ENCODE data around the gene SDHA. TPM values are rescaled to one million over a fixed set of nuclear protein-coding genes. Genes with fewer than 3 reads are reported as not detected.

SDHA gene
- total and polyA plus RNA-seq, 9 of the 15 experiments (the other 6 are each of a cell fraction or from before 2014, with no cell fraction given): 82.9 to 191 (median 130) TPM

DNA sequence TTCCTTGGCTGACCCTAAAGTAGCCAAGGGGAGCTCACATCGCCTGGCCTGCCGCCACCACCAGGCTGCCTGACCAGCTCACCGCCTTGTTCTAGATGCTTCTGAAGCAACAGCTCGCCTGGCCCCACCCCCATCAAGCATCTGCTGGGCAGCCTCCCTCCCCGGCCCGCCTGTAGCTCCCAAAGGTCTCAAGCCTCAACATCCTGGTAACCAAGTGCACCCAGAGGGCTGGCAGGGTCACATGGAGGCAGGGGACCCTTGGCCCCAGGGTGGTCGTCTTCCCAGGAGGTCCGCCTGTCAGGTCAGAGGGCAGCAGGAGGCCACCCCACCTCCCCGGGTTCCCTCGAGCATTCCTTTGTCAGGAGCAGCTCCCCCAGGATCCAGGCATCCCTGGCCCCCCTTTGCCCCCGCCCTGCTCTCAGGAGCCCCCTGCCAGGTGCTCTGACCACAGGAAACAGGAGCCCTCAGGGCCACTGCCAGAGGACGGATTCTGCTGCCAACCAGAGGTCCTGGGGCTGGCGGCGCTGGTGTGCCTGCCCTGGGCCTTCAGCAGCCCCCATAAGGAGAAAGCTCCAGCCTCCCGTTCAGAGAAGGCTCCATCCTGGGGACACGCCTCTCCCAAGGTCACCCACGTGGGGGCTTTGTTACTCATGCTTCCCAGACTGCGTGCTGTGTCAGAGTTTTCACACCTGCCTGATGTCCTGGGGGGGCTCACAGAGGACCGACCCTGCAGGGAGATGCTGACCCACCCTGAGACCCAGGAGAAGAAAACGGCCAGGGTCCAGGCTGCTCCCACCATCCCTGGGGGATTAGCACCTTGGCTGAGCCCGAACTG, 30.3 kb upstream of the SDHA start:
- H3K79me2 ChIP-seq (ENCODE audit: control insufficient read depth, insufficient read depth, low read length): no peaks in the 10 kb centered on the region
- intact Hi-C loops (cut with micrococcal nuclease) (loop anchor here (5.0 kb wide), 1 partner anchor 249 kb away; no protein-coding TSS in a partner anchor), in situ Hi-C loops (cut with MboI) (no loop called here)
- H3K36me3 ChIP-seq (ENCODE audit: control insufficient read depth, insufficient read depth, low read length): no peaks in the 10 kb centered on the region
- no TSS peak for BruUV-seq (replicated peaks)
- ATAC-seq (no peak), FAIRE-seq (no peak), DNase-seq (ENCODE audit: extremely low read depth in 1 of 4, low spot score in 3 of 4) (no peak)
- H3K9me1 ChIP-seq (ENCODE audit: control insufficient read depth, insufficient read depth, low read length): no peaks in the 10 kb centered on the region
- CTCF ChIA-PET (ENCODE audit: low intra/inter-chr PET ratio): interaction anchor here (0.6 kb wide), 2 partner anchors 1454 to 1457 kb away, joined by 4 read pairs; no protein-coding TSS in a partner anchor
- H3K27ac ChIP-seq (ENCODE audit: extremely low read depth, low read depth, low read length): no peak overlapping the region
- TF ChIP-seq NFXL1 (CRISPR knock-in tag; IDR thresholded peaks at IDR 0.05) (no peak), SIX5 (IDR thresholded peaks at IDR 0.05; ENCODE audit: borderline replicate concordance in 1 of 2, insufficient read depth in 1 of 2, low read depth in 1 of 2, low read length in 2 of 2) (no peak), E4F1 (CRISPR knock-in tag; IDR thresholded peaks at IDR 0.05; ENCODE audit: borderline replicate concordance) (no peak), CHCHD3 (CRISPR knock-in tag; IDR thresholded peaks at IDR 0.05) (no peak), MAX (CRISPR knock-in tag; IDR thresholded peaks at IDR 0.05) (peak; percentile 5; the same call in 1 of the 2 replicates), CC2D1A (IDR thresholded peaks at IDR 0.05) (no peak)
- TF ChIP-seq, protein P1, sequence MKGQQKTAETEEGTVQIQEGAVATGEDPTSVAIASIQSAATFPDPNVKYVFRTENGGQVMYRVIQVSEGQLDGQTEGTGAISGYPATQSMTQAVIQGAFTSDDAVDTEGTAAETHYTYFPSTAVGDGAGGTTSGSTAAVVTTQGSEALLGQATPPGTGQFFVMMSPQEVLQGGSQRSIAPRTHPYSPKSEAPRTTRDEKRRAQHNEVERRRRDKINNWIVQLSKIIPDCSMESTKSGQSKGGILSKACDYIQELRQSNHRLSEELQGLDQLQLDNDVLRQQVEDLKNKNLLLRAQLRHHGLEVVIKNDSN (CRISPR knock-in tag; IDR thresholded peaks at IDR 0.05): peak; percentile 8; the same call in 1 of the 2 replicates
- TF ChIP-seq, protein P2, sequence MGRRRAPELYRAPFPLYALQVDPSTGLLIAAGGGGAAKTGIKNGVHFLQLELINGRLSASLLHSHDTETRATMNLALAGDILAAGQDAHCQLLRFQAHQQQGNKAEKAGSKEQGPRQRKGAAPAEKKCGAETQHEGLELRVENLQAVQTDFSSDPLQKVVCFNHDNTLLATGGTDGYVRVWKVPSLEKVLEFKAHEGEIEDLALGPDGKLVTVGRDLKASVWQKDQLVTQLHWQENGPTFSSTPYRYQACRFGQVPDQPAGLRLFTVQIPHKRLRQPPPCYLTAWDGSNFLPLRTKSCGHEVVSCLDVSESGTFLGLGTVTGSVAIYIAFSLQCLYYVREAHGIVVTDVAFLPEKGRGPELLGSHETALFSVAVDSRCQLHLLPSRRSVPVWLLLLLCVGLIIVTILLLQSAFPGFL (CRISPR knock-in tag; IDR thresholded peaks at IDR 0.05): no peak
- no peaks in the 10 kb centered on the region for H3K9me3 ChIP-seq (replicated peaks; ENCODE audit: control insufficient read depth, insufficient read depth, low read depth, low read length)
- H3K4me1 ChIP-seq (replicated peaks in 1 of 2; ENCODE audit: control insufficient read depth in 2 of 2, insufficient read depth in 2 of 2, low read length in 2 of 2): peaks cover 0 to 59% of the 10 kb centered on the region in 2 experiments; a peak in 2 of 5 replicates
- no peak overlapping the region for H2AFZ ChIP-seq (ENCODE audit: low read depth, low read length)
- peaks cover 47 to 88% of the 10 kb centered on the region in 2 experiments for H3K27me3 ChIP-seq (ENCODE audit: control insufficient read depth in 2 of 2, insufficient read depth in 2 of 2, low read length in 2 of 2)
- H3K4me3 ChIP-seq: no peak overlapping the region
- H4K20me1 ChIP-seq (replicated peaks; ENCODE audit: control insufficient read depth, insufficient read depth, low read length): peaks cover 32% of the 10 kb centered on the region
- POLR2A ChIA-PET: interaction anchor here (0.5 to 1.4 kb wide), 5 partner anchors 11 to 85 kb away, joined by 3 to 4 read pairs (median 3); no protein-coding TSS in a partner anchor
- peak overlapping the region; percentile 68 for H3K4me2 ChIP-seq (ENCODE audit: insufficient read depth, low read length)
- WGBS (ENCODE audit: insufficient coverage, low coverage, missing lambda C conversion rate): 8% methylated on average over 21 of the region's 21 CpGs
- no peak overlapping the region for H3K9ac ChIP-seq (ENCODE audit: insufficient read depth in 1 of 2, low read depth in 2 of 2, low read length in 2 of 2)

All from K562 (cell line).